CD4-positive, alpha-beta memory T cell (primary cell): Measurements from ENCODE around the gene CISD3. TPM values are rescaled to one million over a fixed set of nuclear protein-coding genes. Genes with fewer than 3 reads are reported as not detected.
A peak's percentile ranks its signal among the peaks of the same experiment; 100 is the strongest.

Source experiments
- CTCF ChIA-PET: fragments of 350-600 bp; sonication (Branson Sonifier 250); formaldehyde crosslinking; loops from one replicate; lab custom pipeline; 2021; ENCODE audit warnings: inconsistent platforms; ENCODE audit not compliant: partially characterized antibody; lab: Charles Lee
- POLR2A ChIA-PET: fragments of 350-600 bp; sonication (Branson Sonifier 250); formaldehyde crosslinking; loops from one replicate; lab custom pipeline; 2021; ENCODE audit not compliant: partially characterized antibody; lab: Charles Lee
- DNase-seq, 5 donors: peaks; one replicate each; pipeline versions ENCODE4 v3.0.0 to v3.0.0-alpha.2; 2020 to 2022; ENCODE audit warnings: mixed read lengths in 1 of 5
- H3K27ac ChIP-seq: one replicate; pipeline ENCODE4 v1.7.0; 2013; ENCODE audit warnings: low read depth, low read length
- H3K27me3 ChIP-seq: 2 replicates; pipeline ENCODE4 v1.7.0; 2013; ENCODE audit warnings: mild to moderate bottlenecking, low read length, moderate library complexity; ENCODE audit not compliant: insufficient read depth
- H3K36me3 ChIP-seq: 2 replicates; pipeline ENCODE4 v1.7.0; 2013; ENCODE audit warnings: mild to moderate bottlenecking, low read length, moderate library complexity; ENCODE audit not compliant: insufficient read depth
- H3K4me1 ChIP-seq: 2 replicates; pipeline ENCODE4 v1.7.0; 2013; ENCODE audit warnings: mild to moderate bottlenecking, low read length, moderate library complexity; ENCODE audit not compliant: insufficient read depth
- H3K4me3 ChIP-seq, 2 donors: one replicate each; pipeline ENCODE4 v1.7.0; 2013; ENCODE audit warnings: low read length in 2 of 2, mild to moderate bottlenecking in 1 of 2
- H3K9me3 ChIP-seq, 2 donors: one replicate each; pipeline ENCODE4 v1.7.0; 2013; ENCODE audit warnings: low read length in 2 of 2, control low read depth in 1 of 2; ENCODE audit not compliant: control insufficient read depth in 1 of 2
- H3K27ac Mint-ChIP-seq, 7 donors: one replicate each; pipeline ENCODE4 v1.8.0; 2020 to 2021; ENCODE audit warnings: mixed read lengths in 7 of 7, mild to moderate bottlenecking in 6 of 7, inconsistent platforms in 3 of 7, moderate library complexity in 3 of 7
- H3K27me3 Mint-ChIP-seq, 2 donors: one replicate each; pipeline ENCODE4 v1.8.0; 2020 to 2021; ENCODE audit warnings: mixed read lengths in 2 of 2
- H3K36me3 Mint-ChIP-seq, 2 donors: one replicate each; pipeline ENCODE4 v1.8.0; 2020 to 2021; ENCODE audit warnings: mixed read lengths in 2 of 2, inconsistent platforms in 1 of 2, mild to moderate bottlenecking in 1 of 2
- H3K4me1 Mint-ChIP-seq, 4 donors: one replicate each; pipeline ENCODE4 v1.8.0; 2020 to 2021; ENCODE audit warnings: mixed read lengths in 4 of 4, mild to moderate bottlenecking in 1 of 4
- H3K4me3 Mint-ChIP-seq, 8 donors: one replicate each; pipeline ENCODE4 v1.8.0; 2020 to 2021; ENCODE audit warnings: mixed read lengths in 8 of 8, mild to moderate bottlenecking in 7 of 8, moderate library complexity in 6 of 8, inconsistent platforms in 3 of 8
- H3K9me3 Mint-ChIP-seq, 8 donors: one replicate each; pipeline ENCODE4 v1.8.0; 2020 to 2021; ENCODE audit warnings: mixed read lengths in 8 of 8, mild to moderate bottlenecking in 5 of 8, inconsistent platforms in 3 of 8, moderate library complexity in 1 of 8
- intact Hi-C: fragments of 100-400 bp; cut with micrococcal nuclease; formaldehyde crosslinking; loops from one replicate; pipeline ENCODE4 v1.15.1; 2023
- polyA plus RNA-seq, 2 donors: library from polyadenylated mRNA; unstranded; fragments of 300-500 nt; fragmentation: Illumina TruSeq; gene quantifications; one replicate each; pipeline ENCODE4 v1.2.3, GENCODE V29; 2021
- total RNA-seq, 2 experiments: library from RNA; stranded (reverse); gene quantifications; one replicate each; pipeline ENCODE4 v1.2.3, GENCODE V29; 2021

Gene CISD3
- total and polyA plus RNA-seq, 4 experiments from 2014 or later = 12.5 to 57.6 (median 34.4) TPM

DNA sequence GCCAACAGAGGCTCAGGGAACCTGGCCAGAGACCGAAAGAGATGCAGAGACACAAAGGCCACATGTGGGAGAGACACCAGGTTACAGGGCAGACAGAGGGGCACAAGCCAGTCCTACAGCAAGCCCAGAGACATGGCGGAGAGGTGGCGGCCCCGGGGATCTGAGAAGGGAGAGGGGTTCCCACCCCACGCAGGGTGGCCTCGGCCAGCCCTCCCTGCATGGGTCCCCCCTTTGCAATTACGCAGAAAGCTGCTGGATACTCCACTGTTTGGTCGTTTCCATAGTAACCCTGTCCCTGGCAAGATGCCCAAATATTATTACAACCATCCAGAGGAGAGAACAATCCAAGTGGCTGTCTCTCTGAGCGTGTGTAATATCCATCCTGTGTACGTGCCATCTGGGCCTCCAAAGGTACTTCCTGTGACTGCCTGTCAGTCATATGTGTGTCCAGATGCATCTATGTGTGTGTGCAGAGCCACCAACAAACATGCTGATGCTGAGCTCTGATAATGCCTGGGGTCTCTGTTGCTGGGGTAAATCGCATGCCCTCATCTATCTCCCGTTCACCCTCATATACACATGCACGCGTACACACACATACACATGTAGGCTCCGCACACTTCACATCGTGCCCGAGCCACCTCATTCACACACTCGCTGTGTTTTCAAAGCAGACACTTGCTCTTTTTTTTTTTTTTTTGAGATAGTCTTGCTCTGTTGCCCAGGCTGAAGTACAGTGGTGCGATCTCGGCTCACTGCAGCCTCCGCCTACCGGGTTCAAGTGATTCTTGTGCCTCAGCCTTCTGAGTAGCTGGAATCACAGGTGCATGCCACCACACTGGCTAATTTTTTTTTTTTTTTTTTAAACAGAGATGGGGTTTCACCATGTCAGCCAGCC is 12.5 kb downstream of the CISD3 start:
- ChIA-PET POLR2A (no interaction called here), CTCF (no interaction called here)
- no peak overlapping the region for H3K27ac ChIP-seq
- intact Hi-C loops = no loop called here
- no peaks in the 10 kb centered on the region for H3K9me3 Mint-ChIP-seq
- peaks cover 9% of the 10 kb centered on the region for H3K4me1 ChIP-seq
- no peak overlapping the region for H3K4me3 ChIP-seq
- peaks cover 13% of the 10 kb centered on the region for H3K27me3 ChIP-seq
- peaks cover 14 to 18% of the 10 kb centered on the region in 2 donors for H3K27me3 Mint-ChIP-seq
- peak overlapping the region in 2 of 7 donors; percentile 13 for H3K27ac Mint-ChIP-seq
- H3K36me3 ChIP-seq = no peaks in the 10 kb centered on the region
- DNase-seq = no peak
- H3K9me3 ChIP-seq = no peaks in the 10 kb centered on the region
- H3K36me3 Mint-ChIP-seq = no peaks in the 10 kb centered on the region
- peaks cover 2 to 9% (median 5%) of the 10 kb centered on the region in 4 donors for H3K4me1 Mint-ChIP-seq
- no peak overlapping the region for H3K4me3 Mint-ChIP-seq

DNA sequence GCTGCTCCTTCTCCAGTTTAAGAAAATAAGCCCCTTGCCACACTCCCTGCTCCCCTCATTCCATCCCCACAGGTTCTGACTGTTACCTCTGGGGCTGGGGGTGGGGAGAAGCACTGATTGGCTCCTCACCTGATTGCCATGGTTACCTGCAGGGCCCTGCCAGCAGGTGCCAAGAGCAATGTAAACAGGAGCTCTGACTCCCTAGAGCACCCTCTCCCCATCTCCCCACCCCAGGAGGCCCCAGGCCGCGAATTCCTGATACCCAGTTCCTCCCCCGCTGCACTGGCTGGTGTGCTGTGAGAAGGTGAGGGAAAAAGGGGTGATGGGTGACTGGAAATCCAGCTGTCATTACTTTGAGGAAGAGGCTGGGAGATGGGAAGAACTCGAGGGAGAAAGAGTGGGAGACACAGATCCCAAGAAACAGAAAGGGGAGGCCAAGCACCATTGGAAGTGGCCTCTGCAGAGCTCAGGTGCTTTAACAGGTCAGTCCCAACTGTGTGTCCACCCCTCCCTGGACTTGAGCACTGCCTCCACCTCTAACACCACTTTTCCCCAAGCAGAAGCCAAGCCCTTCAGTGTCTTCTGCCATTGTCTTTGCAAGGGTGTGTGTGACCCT is 13.5 kb downstream of the CISD3 start:
- POLR2A ChIA-PET = no interaction called here

DNA sequence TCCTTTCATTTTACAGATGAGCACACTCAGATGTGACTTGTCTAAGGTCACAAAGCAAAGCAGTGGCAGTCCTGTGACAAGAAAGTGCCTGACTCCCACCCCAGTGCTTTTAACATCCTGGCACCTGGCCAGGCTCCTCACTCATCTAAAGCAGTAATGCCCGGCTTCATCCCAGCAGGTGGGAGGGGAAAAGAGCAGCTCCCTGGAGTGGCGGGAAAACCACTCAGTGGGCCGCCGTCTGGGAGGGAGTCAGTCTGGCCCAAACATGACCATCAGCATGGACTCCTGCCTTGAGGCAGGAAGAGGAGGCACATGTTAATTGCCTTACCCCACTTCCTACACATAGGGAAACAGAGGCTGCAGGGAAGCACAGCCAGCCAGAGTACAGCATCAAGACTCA is 15.4 kb downstream of the CISD3 start:
- H3K27ac ChIP-seq = no peak overlapping the region
- DNase-seq = no peak
- Mint-ChIP-seq H3K27me3 (peaks cover 19 to 22% of the 10 kb centered on the region in 2 donors), H3K9me3 (no peaks in the 10 kb centered on the region), H3K4me1 (peaks cover 6 to 22% (median 14%) of the 10 kb centered on the region in 4 donors), H3K36me3 (no peaks in the 10 kb centered on the region), H3K4me3 (peak overlapping the region in 1 of 8 donors; percentile 67), H3K27ac (no peak overlapping the region)
- CTCF ChIA-PET = interaction anchor here (2.8 kb wide), 1 partner anchor 10 kb away, joined by 17 read pairs; no protein-coding TSS in a partner anchor
- POLR2A ChIA-PET = interaction anchor here (1.8 kb wide), 1 partner anchor 17 kb away, joined by 4 read pairs; no protein-coding TSS in a partner anchor
- peaks cover 35% of the 10 kb centered on the region for H3K4me1 ChIP-seq
- H3K27me3 ChIP-seq = peaks cover 35% of the 10 kb centered on the region
- no peaks in the 10 kb centered on the region for H3K9me3 ChIP-seq
- no peak overlapping the region for H3K4me3 ChIP-seq
- H3K36me3 ChIP-seq = no peaks in the 10 kb centered on the region
- intact Hi-C loops = no loop called here

More for the DNA sequence above, 13.5 kb downstream of the CISD3 start:
- Histone ChIP-seq H3K27ac (no peak overlapping the region), H3K27me3 (peaks cover 20% of the 10 kb centered on the region), H3K36me3 (no peaks in the 10 kb centered on the region), H3K4me3 (no peak overlapping the region), H3K4me1 (peaks cover 16% of the 10 kb centered on the region), H3K9me3 (no peaks in the 10 kb centered on the region)
- CTCF ChIA-PET = no interaction called here
- DNase-seq = no peak
- H3K4me3 Mint-ChIP-seq = no peak overlapping the region
- H3K27ac Mint-ChIP-seq = peak overlapping the region in 1 of 7 donors; percentile 21
- H3K4me1 Mint-ChIP-seq = peaks cover 3 to 9% (median 6%) of the 10 kb centered on the region in 4 donors
- H3K27me3 Mint-ChIP-seq = peaks cover 14 to 20% of the 10 kb centered on the region in 2 donors
- H3K36me3 Mint-ChIP-seq = no peaks in the 10 kb centered on the region
- H3K9me3 Mint-ChIP-seq = no peaks in the 10 kb centered on the region
- intact Hi-C loops = no loop called here

DNA sequence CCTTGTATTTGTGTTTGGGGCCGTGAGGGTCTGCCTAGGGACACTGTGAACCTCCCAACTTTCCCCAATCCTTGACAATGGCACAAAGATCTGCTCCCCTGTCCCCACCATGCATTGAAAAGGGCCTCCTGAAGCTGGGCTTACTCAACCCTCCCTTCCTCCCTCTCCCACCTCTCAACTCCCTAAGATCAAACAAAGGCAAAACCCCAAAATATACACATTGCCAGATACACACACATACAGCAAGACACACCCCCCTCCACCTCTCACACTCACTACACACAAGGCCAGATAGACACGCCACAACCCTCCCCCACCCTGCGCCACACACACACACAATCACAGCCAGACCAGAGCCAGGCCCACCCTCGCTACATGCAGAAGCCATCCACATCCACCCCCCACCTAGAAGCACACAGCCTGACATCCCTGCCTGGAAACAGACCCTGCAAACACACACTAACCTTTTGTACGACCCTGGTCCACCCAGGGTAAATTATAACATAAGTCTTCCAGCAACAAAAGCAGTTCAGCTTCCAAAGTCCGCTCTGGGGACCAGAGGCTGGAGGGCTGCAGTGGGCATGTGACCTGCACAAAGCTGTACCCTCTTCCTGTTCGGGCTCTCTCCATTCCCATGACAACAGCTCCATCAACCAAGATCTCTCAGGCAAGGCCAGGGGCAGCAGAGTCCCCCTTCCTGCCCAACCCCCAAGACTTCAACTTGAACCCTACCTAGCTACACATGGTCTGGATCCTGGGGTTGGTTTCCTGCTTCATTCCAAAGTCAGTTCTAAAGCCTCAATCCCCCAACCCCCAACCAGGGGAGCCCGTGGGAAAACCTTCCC is 16.1 kb downstream of the CISD3 start:
- H3K4me3 ChIP-seq = no peak overlapping the region
- no peak overlapping the region for H3K27ac ChIP-seq
- intact Hi-C loops = no loop called here

DNA sequence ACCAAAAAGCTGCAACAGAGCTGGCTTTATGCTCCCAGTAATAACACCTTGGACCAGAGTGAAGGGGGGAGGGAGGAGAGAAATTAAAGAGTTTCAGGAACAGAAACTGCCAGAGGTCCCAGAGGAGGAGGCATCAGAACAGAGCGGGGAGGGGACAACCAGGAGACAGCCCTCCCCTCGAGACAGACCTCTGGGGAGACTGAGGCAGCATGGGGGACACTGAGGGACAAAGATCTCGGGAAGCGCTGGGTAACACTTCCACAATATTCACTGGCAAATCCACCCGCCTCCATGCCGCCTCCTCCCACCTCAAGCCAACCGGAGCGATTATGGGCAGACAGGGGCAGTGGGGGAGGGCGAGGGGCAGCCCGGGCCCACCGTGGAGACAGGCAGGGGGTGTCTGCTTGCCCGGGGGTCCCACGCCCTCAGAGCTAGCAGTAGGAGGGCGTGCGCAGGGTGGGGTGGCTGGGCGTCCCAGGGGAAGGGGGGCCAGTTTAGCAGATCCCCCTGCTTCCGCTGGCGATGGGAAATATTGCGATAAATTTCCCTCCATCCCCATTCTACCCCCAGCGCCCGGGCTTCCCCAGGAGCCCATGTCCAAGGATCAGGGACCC is 16.8 kb downstream of the CISD3 start:
- no peak for DNase-seq
- H3K27ac Mint-ChIP-seq = peak overlapping the region in 1 of 7 donors; percentile 38
- ChIA-PET POLR2A (interaction anchor here (1.4 kb wide), 1 partner anchor 18 kb away, joined by 4 read pairs; no protein-coding TSS in a partner anchor), CTCF (interaction anchor here (2.8 kb wide), 1 partner anchor 12 kb away, joined by 17 read pairs; no protein-coding TSS in a partner anchor)
- Histone ChIP-seq H3K4me3 (no peak overlapping the region), H3K9me3 (no peaks in the 10 kb centered on the region), H3K27me3 (peaks cover 37% of the 10 kb centered on the region), H3K36me3 (no peaks in the 10 kb centered on the region), H3K27ac (no peak overlapping the region), H3K4me1 (peaks cover 46% of the 10 kb centered on the region)
- H3K4me1 Mint-ChIP-seq = peaks cover 17 to 35% (median 26%) of the 10 kb centered on the region in 4 donors
- peaks cover 0 to 7% (median 0%) of the 10 kb centered on the region in 8 donors for H3K9me3 Mint-ChIP-seq
- H3K4me3 Mint-ChIP-seq = peak overlapping the region in 6 of 8 donors; percentile 25 to 70 (median 58)
- intact Hi-C loops = no loop called here
- peaks cover 26 to 28% of the 10 kb centered on the region in 2 donors for H3K27me3 Mint-ChIP-seq
- peaks cover 0 to 8% of the 10 kb centered on the region in 2 donors for H3K36me3 Mint-ChIP-seq

More for the DNA sequence above, 16.1 kb downstream of the CISD3 start:
- ChIA-PET POLR2A (interaction anchor here (1.4 to 1.8 kb wide), 2 partner anchors 18 kb away, joined by 4 read pairs; no protein-coding TSS in a partner anchor), CTCF (interaction anchor here (2.8 kb wide), 1 partner anchor 11 kb away, joined by 17 read pairs; no protein-coding TSS in a partner anchor)
- Mint-ChIP-seq H3K36me3 (peaks cover 0 to 3% of the 10 kb centered on the region in 2 donors), H3K4me3 (peak overlapping the region in 6 of 8 donors; percentile 6 to 70 (median 44)), H3K9me3 (peaks cover 0 to under 1% (median 0%) of the 10 kb centered on the region in 8 donors), H3K4me1 (peaks cover 13 to 28% (median 21%) of the 10 kb centered on the region in 4 donors), H3K27me3 (peaks cover 22 to 25% of the 10 kb centered on the region in 2 donors), H3K27ac (peak overlapping the region in 1 of 7 donors; percentile 38)
- peaks cover 37% of the 10 kb centered on the region for H3K27me3 ChIP-seq
- no peaks in the 10 kb centered on the region for H3K36me3 ChIP-seq
- no peak for DNase-seq
- H3K4me1 ChIP-seq = peaks cover 42% of the 10 kb centered on the region
- no peaks in the 10 kb centered on the region for H3K9me3 ChIP-seq

DNA sequence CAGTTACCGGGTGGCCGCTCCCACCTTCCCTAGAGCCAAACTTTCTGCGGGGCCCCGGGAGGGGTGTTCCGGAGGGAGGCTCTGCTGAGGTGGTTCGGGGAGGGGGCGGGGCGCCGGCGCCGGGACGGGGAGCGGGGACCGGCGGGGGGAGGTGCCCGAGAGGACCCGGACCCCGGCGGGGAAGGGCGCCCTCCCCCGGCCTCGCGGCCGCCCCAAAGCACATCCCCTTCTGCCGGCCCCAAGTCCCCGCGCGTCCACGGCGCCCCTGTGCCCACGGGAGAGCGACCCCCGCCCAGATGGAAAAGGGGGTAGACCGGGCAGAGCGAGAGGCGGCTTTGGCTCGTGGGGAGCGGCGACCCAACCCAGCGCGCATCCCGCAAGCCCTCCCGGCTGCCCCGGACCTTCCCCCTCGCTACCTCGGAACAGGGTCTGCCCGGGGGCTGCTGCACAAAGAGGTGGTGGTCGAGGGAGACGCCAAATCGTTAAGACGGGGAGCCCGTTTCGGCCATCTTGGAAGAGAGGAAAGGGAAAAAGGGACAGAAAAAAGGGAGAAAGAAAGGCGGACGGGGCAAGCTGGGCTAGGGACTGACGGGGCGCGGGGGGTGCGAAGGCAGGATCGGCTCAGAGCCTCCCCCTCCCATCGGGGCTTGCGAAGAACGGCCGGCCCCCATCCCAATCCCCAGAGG is 17.5 kb downstream of the CISD3 start:
- Histone ChIP-seq H3K9me3 (no peaks in the 10 kb centered on the region), H3K4me1 (peaks cover 46% of the 10 kb centered on the region), H3K36me3 (no peaks in the 10 kb centered on the region), H3K27me3 (peaks cover 37% of the 10 kb centered on the region), H3K27ac (no peak overlapping the region), H3K4me3 (no peak overlapping the region)
- ChIA-PET CTCF (no interaction called here), POLR2A (interaction anchor here (1.4 kb wide), 1 partner anchor 19 kb away, joined by 4 read pairs; no protein-coding TSS in a partner anchor)
- H3K4me1 Mint-ChIP-seq = peaks cover 20 to 41% (median 28%) of the 10 kb centered on the region in 4 donors
- peaks cover 23 to 27% of the 10 kb centered on the region in 2 donors for H3K27me3 Mint-ChIP-seq
- intact Hi-C loops = no loop called here
- peaks cover 0 to 14% (median 0%) of the 10 kb centered on the region in 8 donors for H3K9me3 Mint-ChIP-seq
- DNase-seq = peak in 2 of 5 donors; percentile 33 to 34
- peaks cover 2 to 15% of the 10 kb centered on the region in 2 donors for H3K36me3 Mint-ChIP-seq
- H3K27ac Mint-ChIP-seq = no peak overlapping the region
- H3K4me3 Mint-ChIP-seq = peak overlapping the region in 5 of 8 donors; percentile 59 to 76 (median 70)
